GM19351 (cell line): ENCODE measurements around the gene EFCAB10.
"Not testable (repeated sequence)": the region's sequence is repeated elsewhere in the genome, so short reads cannot be mapped to it uniquely, and the experiment has no call there.

Experiments
- ATAC-seq: cut with Tn5 transposase; IDR thresholded peaks from one replicate; pipeline ENCODE4 v1.9.1; 2021; ENCODE audit warnings: mild to moderate bottlenecking, moderate library complexity; ENCODE audit not compliant: unreplicated experiment

Gene EFCAB10

GRCh38 chr7:105532709-105533460 lies 48.4 kb downstream of the EFCAB10 start:
- ATAC-seq = no peak

- peak; percentile 90 for ATAC-seq
Measured at GRCh38 chr7:105531792-105532671, 49.3 kb downstream of the EFCAB10 start, which contains the start of gene RINT1. Gene RINT1 (plus strand): TSS chr7:105532201. CDS start chr7:105532316, 115 bp downstream.

GRCh38 chr7:105530546-105530945 lies 50.7 kb downstream of the EFCAB10 start:
- no peak for ATAC-seq

- ATAC-seq = no peak
Measured at GRCh38 chr7:105530126-105530525, 51.2 kb downstream of the EFCAB10 start.

- not testable (repeated sequence) for ATAC-seq
Measured at GRCh38 chr7:105527737-105528136, 53.6 kb downstream of the EFCAB10 start.

- no peak for ATAC-seq
Measured at GRCh38 chr7:105524840-105525239, 56.5 kb downstream of the EFCAB10 start.

- not testable (repeated sequence) for ATAC-seq
Measured at GRCh38 chr7:105524423-105524822, 56.9 kb downstream of the EFCAB10 start.

- peak; percentile 80 for ATAC-seq
Measured at GRCh38 chr7:105521717-105522463, 59.4 kb downstream of the EFCAB10 start, which contains the start of gene PUS7. Gene PUS7 (minus strand): TSS chr7:105522271. CDS start chr7:105508512, 13,759 bp downstream.

- peak; percentile 45 for ATAC-seq
Measured at GRCh38 chr7:105521027-105521716, 60.1 kb downstream of the EFCAB10 start.

GRCh38 chr7:105520620-105521019 lies 60.7 kb downstream of the EFCAB10 start:
- ATAC-seq = not testable (repeated sequence)

- ATAC-seq = no peak
Measured at GRCh38 chr7:105519353-105519752, 61.9 kb downstream of the EFCAB10 start.

GRCh38 chr7:105515610-105516009 lies 65.7 kb downstream of the EFCAB10 start:
- ATAC-seq = not testable (repeated sequence)
